MCF 10A (cell line): ENCODE measurements around the gene SCN1A. TPM values are rescaled to one million over a fixed set of nuclear protein-coding genes. Genes with fewer than 3 reads are reported as not detected.

Experiments used
- BruUV-seq: library from RNA; stranded (reverse); fragments of 400-500 nt; replicated peaks from 2 replicates; lab custom pipeline; 2021; lab: Mats Ljungman, UMichigan
- CTCF ChIA-PET: fragments of 300-600 bp; sonication (Branson Sonifier 250); formaldehyde crosslinking; extraction: SDS; loops from one replicate; lab custom pipeline; 2021; ENCODE audit warnings: antibody characterized with exemption, inconsistent platforms; lab: Yijun Ruan, JAX
- POLR2A ChIA-PET: fragments of 300-600, 350-650 bp; sonication (Branson Sonifier 250); formaldehyde crosslinking; extraction: SDS; loops from one replicate; lab custom pipeline; 2020; ENCODE audit warnings: antibody characterized with exemption, inconsistent platforms; lab: Yijun Ruan, JAX
- DNase-seq: peaks from one replicate; pipeline ENCODE4 v3.0.0-alpha.2; 2018; ENCODE audit not compliant: unreplicated experiment
- H3K27ac Mint-ChIP-seq: one replicate; pipeline ENCODE4 v1.8.0; 2022; ENCODE audit warnings: mild to moderate bottlenecking, low read depth, mixed read lengths; ENCODE audit not compliant: unreplicated experiment
- H3K27me3 Mint-ChIP-seq: one replicate; pipeline ENCODE4 v1.8.0; 2022; ENCODE audit warnings: mixed read lengths; ENCODE audit not compliant: insufficient read depth, unreplicated experiment
- H3K36me3 Mint-ChIP-seq: one replicate; pipeline ENCODE4 v1.8.0; 2022; ENCODE audit warnings: mild to moderate bottlenecking, moderate library complexity, mixed read lengths; ENCODE audit not compliant: insufficient read depth, unreplicated experiment
- H3K4me1 Mint-ChIP-seq: one replicate; pipeline ENCODE4 v1.8.0; 2022; ENCODE audit warnings: mixed read lengths; ENCODE audit not compliant: insufficient read depth, unreplicated experiment
- H3K4me3 Mint-ChIP-seq: one replicate; pipeline ENCODE4 v1.8.0; 2022; ENCODE audit warnings: mild to moderate bottlenecking, moderate library complexity, mixed read lengths; ENCODE audit not compliant: unreplicated experiment
- H3K9me3 Mint-ChIP-seq: one replicate; pipeline ENCODE4 v1.8.0; 2022; ENCODE audit warnings: mixed read lengths; ENCODE audit not compliant: unreplicated experiment
- intact Hi-C: fragments of 100-400 bp; cut with micrococcal nuclease; formaldehyde crosslinking; loops from 2 replicates; pipeline ENCODE4 v1.14.1; 2022
- total RNA-seq: library from RNA; stranded (reverse); gene quantifications from 2 replicates; pipeline ENCODE4 v1.2.3, GENCODE V29; 2022
- TF ChIP-seq, protein P1 (sequence below): fragments of 200-600 bp; IDR thresholded peaks from one replicate; pipeline ENCODE4 v1.8.0; 2022; ENCODE audit warnings: antibody characterized with exemption, mild to moderate bottlenecking; ENCODE audit not compliant: unreplicated experiment

The SCN1A gene
- total RNA-seq, 1 experiment from 2014 or later: not detected

DNA sequence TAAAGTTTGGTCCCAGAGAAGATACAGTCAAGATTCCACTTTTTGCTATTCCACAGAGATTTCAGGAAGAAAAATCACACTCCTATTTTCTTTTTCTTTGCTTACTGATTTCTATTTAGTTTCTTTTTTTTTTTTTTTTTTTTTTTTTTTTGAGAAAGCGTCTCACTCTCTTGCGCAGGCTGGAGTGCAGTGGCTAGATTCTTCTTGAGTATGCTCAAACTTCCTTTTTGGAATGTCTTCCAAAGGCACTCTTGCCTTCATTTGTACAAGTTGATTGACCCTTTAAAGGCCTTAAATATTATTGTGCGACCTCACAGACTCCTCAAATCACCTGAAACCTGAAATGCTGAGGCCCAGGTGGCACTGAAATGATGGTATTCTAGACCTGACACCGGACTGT lies 9.6 kb downstream of the SCN1A start:
- Mint-ChIP-seq H3K4me1 (no peaks in the 10 kb centered on the region), H3K27me3 (peaks cover 20% of the 10 kb centered on the region), H3K9me3 (no peaks in the 10 kb centered on the region), H3K4me3 (no peak overlapping the region), H3K27ac (no peak overlapping the region), H3K36me3 (no peaks in the 10 kb centered on the region)
- no peak for DNase-seq
- no TSS peak for BruUV-seq
- TF ChIP-seq, protein P1, sequence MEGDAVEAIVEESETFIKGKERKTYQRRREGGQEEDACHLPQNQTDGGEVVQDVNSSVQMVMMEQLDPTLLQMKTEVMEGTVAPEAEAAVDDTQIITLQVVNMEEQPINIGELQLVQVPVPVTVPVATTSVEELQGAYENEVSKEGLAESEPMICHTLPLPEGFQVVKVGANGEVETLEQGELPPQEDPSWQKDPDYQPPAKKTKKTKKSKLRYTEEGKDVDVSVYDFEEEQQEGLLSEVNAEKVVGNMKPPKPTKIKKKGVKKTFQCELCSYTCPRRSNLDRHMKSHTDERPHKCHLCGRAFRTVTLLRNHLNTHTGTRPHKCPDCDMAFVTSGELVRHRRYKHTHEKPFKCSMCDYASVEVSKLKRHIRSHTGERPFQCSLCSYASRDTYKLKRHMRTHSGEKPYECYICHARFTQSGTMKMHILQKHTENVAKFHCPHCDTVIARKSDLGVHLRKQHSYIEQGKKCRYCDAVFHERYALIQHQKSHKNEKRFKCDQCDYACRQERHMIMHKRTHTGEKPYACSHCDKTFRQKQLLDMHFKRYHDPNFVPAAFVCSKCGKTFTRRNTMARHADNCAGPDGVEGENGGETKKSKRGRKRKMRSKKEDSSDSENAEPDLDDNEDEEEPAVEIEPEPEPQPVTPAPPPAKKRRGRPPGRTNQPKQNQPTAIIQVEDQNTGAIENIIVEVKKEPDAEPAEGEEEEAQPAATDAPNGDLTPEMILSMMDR: no peak
- POLR2A ChIA-PET: no interaction called here
- intact Hi-C loops: no loop called here
- CTCF ChIA-PET: interaction anchor here (0.7 to 0.8 kb wide), 2 partner anchors 65 to 118 kb away, joined by 3 read pairs; no protein-coding TSS in a partner anchor

DNA sequence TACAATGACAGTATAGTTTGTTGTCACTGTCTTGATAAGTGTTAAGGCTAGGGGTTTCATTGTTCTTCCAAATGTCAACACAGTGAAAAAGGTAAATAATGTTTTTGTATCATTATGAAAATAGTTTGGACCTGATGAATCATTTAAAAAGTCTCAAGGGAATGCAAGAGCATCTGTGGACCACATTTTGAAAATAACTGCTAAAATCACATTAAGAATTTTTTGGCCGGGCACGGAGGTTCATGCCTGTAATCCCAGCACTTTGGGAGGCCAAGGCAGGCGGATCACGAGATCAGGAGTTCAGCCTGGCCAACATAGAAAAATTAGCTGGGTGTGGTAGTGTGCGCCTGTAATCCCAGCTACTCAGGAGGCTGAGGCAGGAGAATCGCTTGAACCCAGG lies 10.3 kb downstream of the SCN1A start:
- Mint-ChIP-seq H3K27ac (no peak overlapping the region), H3K9me3 (no peaks in the 10 kb centered on the region), H3K36me3 (no peaks in the 10 kb centered on the region), H3K27me3 (peaks cover 13% of the 10 kb centered on the region), H3K4me1 (no peaks in the 10 kb centered on the region), H3K4me3 (no peak overlapping the region)
- intact Hi-C loops: no loop called here
- TF ChIP-seq, protein P1: no peak
- no peak for DNase-seq
- POLR2A ChIA-PET: no interaction called here
- CTCF ChIA-PET: interaction anchor here (0.6 kb wide), 1 partner anchor 59 kb away, joined by 3 read pairs; no protein-coding TSS in a partner anchor
- no TSS peak for BruUV-seq

DNA sequence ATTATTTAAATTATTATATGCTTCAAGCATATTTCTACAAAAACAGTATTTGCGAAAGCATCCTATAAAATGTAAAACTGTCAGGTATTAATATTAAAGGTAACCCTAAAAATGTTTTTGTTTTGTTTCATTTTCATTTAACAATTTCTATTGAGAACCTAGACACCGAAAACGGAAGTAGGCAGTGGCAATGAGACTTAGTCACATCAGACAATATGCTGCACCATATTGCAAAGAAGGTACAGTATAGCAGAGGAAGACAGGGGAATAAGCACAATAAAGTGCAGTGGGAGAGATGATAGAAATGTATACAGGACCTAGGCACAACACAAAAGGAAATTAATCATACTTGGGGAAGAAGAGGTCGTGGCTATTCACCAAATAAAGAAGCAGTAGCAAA lies 12.2 kb downstream of the SCN1A start:
- no peak overlapping the region for H3K27ac Mint-ChIP-seq
- POLR2A ChIA-PET: interaction anchor here (1.0 kb wide), 1 partner anchor 20 kb away, joined by 3 read pairs; no protein-coding TSS in a partner anchor
- peaks cover 5% of the 10 kb centered on the region for H3K36me3 Mint-ChIP-seq
- no peaks in the 10 kb centered on the region for H3K27me3 Mint-ChIP-seq
- no peak overlapping the region for H3K4me3 Mint-ChIP-seq
- TF ChIP-seq, protein P1: no peak
- BruUV-seq: no TSS peak
- CTCF ChIA-PET: interaction anchor here (1.0 kb wide), 1 partner anchor 12 kb away, joined by 5 read pairs; the partner anchor contains the start of gene SCN1A
- H3K4me1 Mint-ChIP-seq: no peaks in the 10 kb centered on the region
- no peak for DNase-seq
- intact Hi-C loops: no loop called here
- no peaks in the 10 kb centered on the region for H3K9me3 Mint-ChIP-seq

DNA sequence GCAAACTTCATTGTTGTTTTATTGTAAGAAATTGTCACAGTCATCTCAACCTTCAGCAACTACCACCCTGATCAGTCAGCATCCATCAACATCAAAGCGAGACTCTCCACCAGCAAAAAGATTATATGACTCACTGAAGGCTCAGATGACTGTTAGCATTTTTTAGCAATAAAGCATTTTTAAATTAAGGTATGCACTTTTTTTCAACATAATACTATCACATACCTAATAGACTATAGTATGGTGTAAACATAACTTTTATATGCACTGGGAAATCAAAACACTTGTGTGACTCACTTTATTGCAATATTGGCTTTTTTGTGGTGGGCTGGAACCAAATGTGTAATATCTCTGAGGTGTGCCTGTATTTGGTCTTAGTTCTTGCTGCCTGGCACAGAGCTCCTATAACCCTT lies 15.6 kb downstream of the SCN1A start:
- BruUV-seq: no TSS peak
- H3K9me3 Mint-ChIP-seq: no peaks in the 10 kb centered on the region
- peak; percentile 33 for DNase-seq
- intact Hi-C loops: loop anchor here (5.0 kb wide), 1 partner anchor 160 kb away; the partner anchor contains the start of gene TTC21B
- no peaks in the 10 kb centered on the region for H3K27me3 Mint-ChIP-seq
- H3K4me3 Mint-ChIP-seq: no peak overlapping the region
- no peaks in the 10 kb centered on the region for H3K4me1 Mint-ChIP-seq
- ChIA-PET CTCF (interaction anchor here (0.9 to 1.0 kb wide), 2 partner anchors 15 to 157 kb away, joined by 3 read pairs; no protein-coding TSS in a partner anchor), POLR2A (interaction anchor here (0.8 kb wide), 1 partner anchor 1120 kb away, joined by 3 read pairs; no protein-coding TSS in a partner anchor)
- TF ChIP-seq, protein P1: no peak
- peaks cover 6% of the 10 kb centered on the region for H3K36me3 Mint-ChIP-seq
- H3K27ac Mint-ChIP-seq: no peak overlapping the region
